HepG2 (cell line): ENCODE data around the gene HLA-B. TPM values are rescaled to one million over a fixed set of nuclear protein-coding genes. Genes with fewer than 3 reads are reported as not detected.

Experiments used
- ATAC-seq: fragments of 200-7000 bp; cut with Tn5 transposase; 3 replicates; pipeline ENCODE4 v1.9.1; 2020; ENCODE audit warnings: mild to moderate bottlenecking, moderate library complexity
- BruUV-seq: library from RNA; stranded (reverse); fragments of 400-500 nt; replicated peaks from 2 replicates; lab custom pipeline; 2021; lab: Mats Ljungman, UMichigan
- CTCF ChIA-PET: fragments of 300-600 bp; formaldehyde crosslinking; extraction: SDS; loops from one replicate; lab custom pipeline; 2021; ENCODE audit warnings: low total read pairs, inconsistent platforms, low intra/inter-chr PET ratio; lab: Yijun Ruan, JAX
- POLR2A ChIA-PET: fragments of 350-600 bp; sonication (Branson Sonifier 250); formaldehyde crosslinking; loops from one replicate; lab custom pipeline; 2020; ENCODE audit warnings: antibody characterized with exemption, inconsistent platforms; lab: Yijun Ruan, JAX
- DNase-seq: peaks from one replicate; pipeline ENCODE4 v3.0.0-alpha.2; 2015; ENCODE audit warnings: low spot score
- FAIRE-seq: peaks from 3 replicates; lab custom pipeline; 2011; peaks lifted over from hg19 to GRCh38; lab: Jason Lieb, UNC
- H2AFZ ChIP-seq: one replicate; pipeline ENCODE4 v1.6.1; 2011; ENCODE audit warnings: low read length, inconsistent platforms
- H3K27ac ChIP-seq: fragments of 300-600 bp; 3 replicates; pipeline ENCODE4 v1.8.0; 2011; ENCODE audit warnings: mixed run types, mild to moderate bottlenecking, mixed read lengths, low read length, inconsistent platforms; ENCODE audit not compliant: insufficient read depth; ENCODE audit errors: extremely low read length
- H3K27me3 ChIP-seq, 2 experiments: fragments of 200-600 bp in 1 of 2; 2 replicates in 1 of 2; 3 replicates in 1 of 2; pipeline versions ENCODE4 v1.6.0 to v1.8.0; 2011; ENCODE audit warnings: low read length in 2 of 2, mild to moderate bottlenecking in 2 of 2, moderate library complexity in 2 of 2, inconsistent platforms in 1 of 2; ENCODE audit not compliant: insufficient read depth in 2 of 2, control insufficient read depth in 1 of 2
- H3K36me3 ChIP-seq, 2 experiments: fragments of 200-600 bp in 1 of 2; replicated peaks in 1 of 2; 2 replicates in 1 of 2; 3 replicates in 1 of 2; pipeline versions ENCODE4 v1.5.1 to v1.8.0; 2011; ENCODE audit warnings: low read length in 2 of 2, inconsistent platforms in 1 of 2; ENCODE audit not compliant: insufficient read depth in 2 of 2, control insufficient read depth in 1 of 2
- H3K4me1 ChIP-seq: 2 replicates; pipeline ENCODE4 v1.5.1; 2012; ENCODE audit warnings: low read length, inconsistent platforms; ENCODE audit not compliant: insufficient read depth
- H3K4me2 ChIP-seq: 2 replicates; pipeline ENCODE4 v1.6.0; 2011; ENCODE audit warnings: low read depth, low read length, inconsistent platforms
- H3K4me3 ChIP-seq, 3 experiments: fragments of 200-600 bp in 1 of 3; sonication (generic), shearing (Covaris generic) in 1 of 3; replicated peaks in 1 of 3; 2 replicates each; pipeline ENCODE4 v1.5.1; 2011 to 2016; ENCODE audit warnings: low read length in 3 of 3, inconsistent platforms in 2 of 3, low read depth in 2 of 3, mild to moderate bottlenecking in 2 of 3, control low read depth in 1 of 3, mixed read lengths in 1 of 3; ENCODE audit not compliant: insufficient read depth in 1 of 3
- H3K79me2 ChIP-seq: one replicate; pipeline ENCODE4 v1.6.1; 2011; ENCODE audit warnings: low read length, inconsistent platforms; ENCODE audit not compliant: insufficient read depth
- H3K9ac ChIP-seq: 2 replicates; pipeline ENCODE4 v1.6.0; 2011; ENCODE audit warnings: mild to moderate bottlenecking, low read depth, low read length, inconsistent platforms; ENCODE audit not compliant: insufficient read depth
- H3K9me3 ChIP-seq: 2 replicates; pipeline ENCODE4 v1.5.1; 2012; ENCODE audit warnings: mild to moderate bottlenecking, low read length
- H4K20me1 ChIP-seq: 2 replicates; pipeline ENCODE4 v1.6.0; 2011; ENCODE audit warnings: inconsistent platforms, mild to moderate bottlenecking, low read length, moderate library complexity; ENCODE audit not compliant: insufficient read depth
- ATM ChIP-seq: fragments of 450-650 bp; IDR thresholded peaks from 2 replicates; pipeline ENCODE4 v1.7.1; 2017; ENCODE audit warnings: mild to moderate bottlenecking, borderline replicate concordance
- FOXC1 ChIP-seq: sonication (generic); formaldehyde crosslinking; IDR thresholded peaks from 2 replicates; pipeline ENCODE4 v1.8.0; 2022; ENCODE audit warnings: mild to moderate bottlenecking, missing genetic modification reagents, borderline replicate concordance
- KMT2A ChIP-seq: sonication (generic); formaldehyde crosslinking; IDR thresholded peaks from 2 replicates; pipeline ENCODE4 v1.4.0; 2020; ENCODE audit warnings: missing genetic modification reagents
- NFIC ChIP-seq: IDR thresholded peaks from 2 replicates; pipeline ENCODE4 v1.6.1; 2012; ENCODE audit warnings: mild to moderate bottlenecking, low read length, inconsistent platforms
- NPAS2 ChIP-seq: sonication (generic); formaldehyde crosslinking; IDR thresholded peaks from 2 replicates; pipeline ENCODE4 v1.8.0; 2022; ENCODE audit warnings: mild to moderate bottlenecking, missing genetic modification reagents, borderline replicate concordance
- RBFOX2 ChIP-seq: fragments of 200-400 bp; formaldehyde crosslinking; IDR thresholded peaks from 2 replicates; pipeline ENCODE4 v1.6.1; 2017; ENCODE audit warnings: low read depth, mild to moderate bottlenecking, low read length
- SAP130 ChIP-seq: IDR thresholded peaks from 2 replicates; pipeline ENCODE4 v1.6.1; 2016; ENCODE audit warnings: low read depth
- SRSF1 ChIP-seq: fragments of 200-400 bp; formaldehyde crosslinking; optimal IDR thresholded peaks from 2 replicates; pipeline ENCODE3; 2017; ENCODE audit warnings: mild to moderate bottlenecking, low read depth, low read length, moderate library complexity
- SYNCRIP ChIP-seq: fragments of 200-400 bp; formaldehyde crosslinking; IDR thresholded peaks from 2 replicates; pipeline ENCODE4 v1.6.1; 2018; ENCODE audit warnings: mild to moderate bottlenecking, low read depth, low read length; ENCODE audit not compliant: insufficient read depth
- ZFX ChIP-seq: sonication (generic); formaldehyde crosslinking; IDR thresholded peaks from 2 replicates; pipeline ENCODE4 v1.4.0; 2020; ENCODE audit warnings: mild to moderate bottlenecking, low read depth, missing genetic modification reagents, moderate library complexity
- ZNF180 ChIP-seq: sonication (generic); formaldehyde crosslinking; IDR thresholded peaks from 2 replicates; pipeline ENCODE4 v1.4.0; 2020; ENCODE audit warnings: low read depth, missing genetic modification reagents, borderline replicate concordance
- ZNF224 ChIP-seq: sonication (generic); formaldehyde crosslinking; IDR thresholded peaks from 2 replicates; pipeline ENCODE4 v1.5.0; 2020; ENCODE audit warnings: mild to moderate bottlenecking, missing genetic modification reagents
- ZNF83 ChIP-seq: sonication (generic); formaldehyde crosslinking; IDR thresholded peaks from 2 replicates; pipeline ENCODE4 v1.4.0; 2020; ENCODE audit warnings: missing genetic modification reagents, mild to moderate bottlenecking, borderline replicate concordance
- WGBS: methylation state at CpG from one replicate; pipeline ENCODE4 v1.1.6; 2017; ENCODE audit warnings: low lambda C conversion rate; 5-methylcytosine and 5-hydroxymethylcytosine counted together
- in situ Hi-C: cut with HindIII; loops from 2 replicates; pipeline ENCODE4 v1.10.0; 2017; ENCODE audit warnings: low pct_unique_long_range_greater_than_20kb; ENCODE audit not compliant: extremely low pct_ligation_motif_present
- intact Hi-C: fragments of 100-400 bp; cut with micrococcal nuclease; formaldehyde crosslinking; loops from one replicate; pipeline ENCODE4 v1.10.0; 2022; ENCODE audit not compliant: unreplicated experiment
- polyA plus RNA-seq, 8 experiments: library from polyadenylated mRNA; depleted of rRNA in 3 of 8; stranded (reverse) in 7 of 8; unstranded in 1 of 8; fragments of >200 nt; fragmentation: Illumina TruSeq in 4 of 8; extraction: Trizol in 4 of 8; gene quantifications; 2 replicates each; pipeline versions ENCODE4 v1.2.1 to v1.2.3, GENCODE V29; 2011 to 2016; ENCODE audit warnings: low read depth in 4 of 8, missing spikeins in 1 of 8, mixed read lengths in 1 of 8; ENCODE audit not compliant: insufficient read depth in 1 of 8
- total RNA-seq, 5 experiments: library from RNA; depleted of rRNA; stranded (reverse); fragments of >200 nt; fragmentation: Illumina TruSeq; extraction: Trizol; gene quantifications; 2 replicates each; pipeline ENCODE4 v1.2.3, GENCODE V29; 2016; ENCODE audit warnings: low read depth in 1 of 5
- TF ChIP-seq, protein P1 (sequence below): sonication (generic); formaldehyde crosslinking; conservative IDR thresholded peaks from 2 replicates; pipeline ENCODE4 v1.4.0; 2020; ENCODE audit warnings: missing genetic modification reagents
- TF ChIP-seq, protein P2 (sequence below): sonication (generic); formaldehyde crosslinking; IDR thresholded peaks from 2 replicates; pipeline ENCODE4 v1.5.0; 2020; ENCODE audit warnings: missing genetic modification reagents
- TF ChIP-seq, protein P3 (sequence below), 2 experiments: sonication (generic) in 1 of 2; formaldehyde crosslinking in 1 of 2; IDR thresholded peaks; 2 replicates each; pipeline versions ENCODE4 v1.5.1 to v1.6.1; 2011 to 2020; ENCODE audit warnings: borderline replicate concordance in 1 of 2, low read depth in 1 of 2, low read length in 1 of 2, mild to moderate bottlenecking in 1 of 2, missing genetic modification reagents in 1 of 2, moderate library complexity in 1 of 2

HLA-B gene
- total and polyA plus RNA-seq, 2 of the 13 experiments (the other 11 are each of a cell fraction or from before 2014, with no cell fraction given) = 35.3 to 88.9 TPM

DNA sequence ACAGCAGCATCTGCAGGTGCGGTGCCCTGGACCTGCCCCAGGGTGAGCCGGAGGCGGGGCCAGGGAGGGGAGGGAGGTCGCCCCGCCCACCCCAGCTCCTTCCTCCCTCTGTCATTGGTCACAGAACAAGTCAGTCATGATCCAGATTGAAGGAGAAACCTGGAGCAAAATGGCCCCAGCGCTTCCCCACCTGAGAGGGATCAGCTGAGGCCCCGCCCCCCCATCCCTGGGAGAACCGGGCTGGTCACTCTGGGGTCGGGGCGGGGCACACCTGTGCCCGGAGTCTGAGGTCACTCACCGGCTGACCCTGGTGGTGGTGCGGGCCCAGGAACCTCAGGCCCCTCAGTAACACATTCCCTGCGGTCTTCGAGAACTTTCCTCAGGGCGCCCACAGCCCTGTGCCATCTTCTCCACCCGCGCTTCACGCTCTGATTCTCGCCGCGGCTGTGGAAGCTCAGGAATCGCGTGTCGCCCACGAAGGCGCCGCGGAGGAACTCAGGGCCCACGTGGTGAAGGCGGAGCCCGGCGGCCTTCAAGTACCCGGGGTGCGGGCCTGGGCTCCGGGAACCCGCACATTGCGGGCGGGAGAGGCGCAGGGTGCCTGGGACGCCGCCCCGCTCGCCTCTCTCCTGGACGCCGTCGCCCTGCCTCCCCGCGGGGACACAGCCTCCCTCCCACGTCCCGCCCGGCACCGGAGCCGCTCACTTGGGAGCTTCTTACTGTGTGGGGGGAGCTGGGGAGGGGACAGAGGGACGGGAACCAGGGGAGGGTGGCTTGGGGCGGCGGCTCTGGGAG, 48.7 kb downstream of the HLA-B start (continued):
- TF ChIP-seq SRSF1 = no peak

DNA sequence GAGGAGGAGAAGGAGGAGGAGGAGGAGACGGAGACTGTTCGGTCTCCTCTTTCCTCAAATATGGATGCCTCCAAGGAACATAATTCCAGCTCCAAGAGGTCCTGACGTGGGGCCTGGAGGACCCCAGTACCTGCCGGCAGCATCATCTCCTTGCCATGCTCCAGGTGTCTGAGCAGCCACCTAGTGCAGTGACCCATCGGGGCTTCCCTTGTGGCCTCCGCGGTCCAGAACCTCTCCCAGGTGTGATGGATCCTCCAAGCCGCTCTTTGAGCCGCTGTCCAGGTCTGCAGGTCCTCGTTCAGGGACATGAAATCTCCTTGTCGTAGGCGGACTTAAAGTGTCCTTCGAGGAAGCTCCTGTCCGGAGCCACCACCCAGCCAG, 49.3 kb downstream of the HLA-B start:
- Histone ChIP-seq H3K9me3 (no peaks in the 10 kb centered on the region), H3K79me2 (no peaks in the 10 kb centered on the region), H3K4me2 (no peak overlapping the region), H3K4me1 (no peaks in the 10 kb centered on the region), H3K27ac (no peak overlapping the region), H3K9ac (no peak overlapping the region), H4K20me1 (no peaks in the 10 kb centered on the region), H2AFZ (no peak overlapping the region), H3K36me3 (no peaks in the 10 kb centered on the region), H3K4me3 (no peak overlapping the region), H3K27me3 (peaks cover 1 to 41% of the 10 kb centered on the region in 2 experiments; a peak in 4 of 5 replicates)
- 69% methylated on average over 4 of the region's 14 CpGs for WGBS
- DNase-seq (no peak), ATAC-seq (no peak), FAIRE-seq (no peak)
- ChIA-PET POLR2A (no interaction called here), CTCF (no interaction called here)
- no TSS peak for BruUV-seq
- in situ Hi-C loops (no loop called here), intact Hi-C loops (no loop called here)
- TF ChIP-seq ZNF180 (CRISPR knock-in tag) = no peak
- no peak for TF ChIP-seq ZNF224 (CRISPR knock-in tag)
- TF ChIP-seq, protein P1, sequence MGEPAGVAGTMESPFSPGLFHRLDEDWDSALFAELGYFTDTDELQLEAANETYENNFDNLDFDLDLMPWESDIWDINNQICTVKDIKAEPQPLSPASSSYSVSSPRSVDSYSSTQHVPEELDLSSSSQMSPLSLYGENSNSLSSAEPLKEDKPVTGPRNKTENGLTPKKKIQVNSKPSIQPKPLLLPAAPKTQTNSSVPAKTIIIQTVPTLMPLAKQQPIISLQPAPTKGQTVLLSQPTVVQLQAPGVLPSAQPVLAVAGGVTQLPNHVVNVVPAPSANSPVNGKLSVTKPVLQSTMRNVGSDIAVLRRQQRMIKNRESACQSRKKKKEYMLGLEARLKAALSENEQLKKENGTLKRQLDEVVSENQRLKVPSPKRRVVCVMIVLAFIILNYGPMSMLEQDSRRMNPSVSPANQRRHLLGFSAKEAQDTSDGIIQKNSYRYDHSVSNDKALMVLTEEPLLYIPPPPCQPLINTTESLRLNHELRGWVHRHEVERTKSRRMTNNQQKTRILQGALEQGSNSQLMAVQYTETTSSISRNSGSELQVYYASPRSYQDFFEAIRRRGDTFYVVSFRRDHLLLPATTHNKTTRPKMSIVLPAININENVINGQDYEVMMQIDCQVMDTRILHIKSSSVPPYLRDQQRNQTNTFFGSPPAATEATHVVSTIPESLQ (CRISPR knock-in tag) = no peak
- TF ChIP-seq NFIC = no peak
- TF ChIP-seq, protein P2, sequence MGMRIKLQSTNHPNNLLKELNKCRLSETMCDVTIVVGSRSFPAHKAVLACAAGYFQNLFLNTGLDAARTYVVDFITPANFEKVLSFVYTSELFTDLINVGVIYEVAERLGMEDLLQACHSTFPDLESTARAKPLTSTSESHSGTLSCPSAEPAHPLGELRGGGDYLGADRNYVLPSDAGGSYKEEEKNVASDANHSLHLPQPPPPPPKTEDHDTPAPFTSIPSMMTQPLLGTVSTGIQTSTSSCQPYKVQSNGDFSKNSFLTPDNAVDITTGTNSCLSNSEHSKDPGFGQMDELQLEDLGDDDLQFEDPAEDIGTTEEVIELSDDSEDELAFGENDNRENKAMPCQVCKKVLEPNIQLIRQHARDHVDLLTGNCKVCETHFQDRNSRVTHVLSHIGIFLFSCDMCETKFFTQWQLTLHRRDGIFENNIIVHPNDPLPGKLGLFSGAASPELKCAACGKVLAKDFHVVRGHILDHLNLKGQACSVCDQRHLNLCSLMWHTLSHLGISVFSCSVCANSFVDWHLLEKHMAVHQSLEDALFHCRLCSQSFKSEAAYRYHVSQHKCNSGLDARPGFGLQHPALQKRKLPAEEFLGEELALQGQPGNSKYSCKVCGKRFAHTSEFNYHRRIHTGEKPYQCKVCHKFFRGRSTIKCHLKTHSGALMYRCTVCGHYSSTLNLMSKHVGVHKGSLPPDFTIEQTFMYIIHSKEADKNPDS (CRISPR knock-in tag) = no peak
- TF ChIP-seq, protein P3, sequence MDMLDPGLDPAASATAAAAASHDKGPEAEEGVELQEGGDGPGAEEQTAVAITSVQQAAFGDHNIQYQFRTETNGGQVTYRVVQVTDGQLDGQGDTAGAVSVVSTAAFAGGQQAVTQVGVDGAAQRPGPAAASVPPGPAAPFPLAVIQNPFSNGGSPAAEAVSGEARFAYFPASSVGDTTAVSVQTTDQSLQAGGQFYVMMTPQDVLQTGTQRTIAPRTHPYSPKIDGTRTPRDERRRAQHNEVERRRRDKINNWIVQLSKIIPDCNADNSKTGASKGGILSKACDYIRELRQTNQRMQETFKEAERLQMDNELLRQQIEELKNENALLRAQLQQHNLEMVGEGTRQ (IDR thresholded peaks at IDR 0.05; ENCODE audit: low read depth, low read length) = no peak
- TF ChIP-seq, protein P3 (CRISPR knock-in tag; IDR thresholded peaks at IDR 0.05; ENCODE audit: borderline replicate concordance) = no peak
- TF ChIP-seq SYNCRIP = no peak
- no peak for TF ChIP-seq ATM
- no peak for TF ChIP-seq ZFX (CRISPR knock-in tag)
- TF ChIP-seq SAP130 (CRISPR knock-in tag) = no peak
- TF ChIP-seq NPAS2 (CRISPR knock-in tag) = no peak
- TF ChIP-seq RBFOX2 = no peak
- no peak for TF ChIP-seq KMT2A
- TF ChIP-seq ZNF83 (CRISPR knock-in tag) = no peak
- no peak for TF ChIP-seq FOXC1 (CRISPR knock-in tag)
